Measurements from ENCODE around the gene DDX55.

DNA sequence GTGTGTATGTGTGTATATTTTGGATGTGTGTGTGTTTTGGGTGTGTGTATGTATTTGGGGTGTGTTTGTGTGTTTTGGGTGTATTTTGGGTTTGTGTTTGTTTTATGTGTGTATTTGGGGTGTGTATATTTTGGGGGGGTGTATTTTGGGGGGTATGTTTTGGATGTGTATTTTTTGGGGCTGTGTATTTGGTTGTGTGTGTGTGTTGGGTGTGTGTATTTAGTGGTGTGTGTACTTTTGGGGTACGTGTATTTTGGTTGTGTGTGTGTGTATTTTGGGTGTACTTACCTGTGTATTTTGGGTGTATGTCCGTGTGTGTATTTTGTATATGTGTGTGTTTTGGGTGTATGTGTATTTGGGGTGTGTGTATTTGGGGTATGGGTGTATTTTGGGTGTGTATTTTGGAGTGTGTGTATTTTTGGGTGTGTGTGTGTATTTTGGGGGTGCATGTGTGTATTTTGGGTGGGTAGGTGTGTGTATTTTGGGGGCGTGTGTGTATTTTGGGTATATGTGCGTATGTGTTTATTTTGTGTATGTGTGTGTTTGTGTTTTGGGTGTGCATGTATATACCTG, 52.3 kb downstream of the DDX55 start:
- TF ChIP-seq, protein P1, sequence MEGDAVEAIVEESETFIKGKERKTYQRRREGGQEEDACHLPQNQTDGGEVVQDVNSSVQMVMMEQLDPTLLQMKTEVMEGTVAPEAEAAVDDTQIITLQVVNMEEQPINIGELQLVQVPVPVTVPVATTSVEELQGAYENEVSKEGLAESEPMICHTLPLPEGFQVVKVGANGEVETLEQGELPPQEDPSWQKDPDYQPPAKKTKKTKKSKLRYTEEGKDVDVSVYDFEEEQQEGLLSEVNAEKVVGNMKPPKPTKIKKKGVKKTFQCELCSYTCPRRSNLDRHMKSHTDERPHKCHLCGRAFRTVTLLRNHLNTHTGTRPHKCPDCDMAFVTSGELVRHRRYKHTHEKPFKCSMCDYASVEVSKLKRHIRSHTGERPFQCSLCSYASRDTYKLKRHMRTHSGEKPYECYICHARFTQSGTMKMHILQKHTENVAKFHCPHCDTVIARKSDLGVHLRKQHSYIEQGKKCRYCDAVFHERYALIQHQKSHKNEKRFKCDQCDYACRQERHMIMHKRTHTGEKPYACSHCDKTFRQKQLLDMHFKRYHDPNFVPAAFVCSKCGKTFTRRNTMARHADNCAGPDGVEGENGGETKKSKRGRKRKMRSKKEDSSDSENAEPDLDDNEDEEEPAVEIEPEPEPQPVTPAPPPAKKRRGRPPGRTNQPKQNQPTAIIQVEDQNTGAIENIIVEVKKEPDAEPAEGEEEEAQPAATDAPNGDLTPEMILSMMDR (IDR thresholded peaks at IDR 0.05) = no peak
- no peak for TF ChIP-seq POLR2A (IDR thresholded peaks at IDR 0.05)

All from heart left ventricle (tissue), 13 donors.